NK-92 (cell line): ENCODE data around the gene AGFG1.

Experiments used
- DNase-seq: peaks from one replicate; lab custom pipeline; 2025; ENCODE audit not compliant: unreplicated experiment; lab: John Stamatoyannopoulos, UW

Gene AGFG1, protein sequence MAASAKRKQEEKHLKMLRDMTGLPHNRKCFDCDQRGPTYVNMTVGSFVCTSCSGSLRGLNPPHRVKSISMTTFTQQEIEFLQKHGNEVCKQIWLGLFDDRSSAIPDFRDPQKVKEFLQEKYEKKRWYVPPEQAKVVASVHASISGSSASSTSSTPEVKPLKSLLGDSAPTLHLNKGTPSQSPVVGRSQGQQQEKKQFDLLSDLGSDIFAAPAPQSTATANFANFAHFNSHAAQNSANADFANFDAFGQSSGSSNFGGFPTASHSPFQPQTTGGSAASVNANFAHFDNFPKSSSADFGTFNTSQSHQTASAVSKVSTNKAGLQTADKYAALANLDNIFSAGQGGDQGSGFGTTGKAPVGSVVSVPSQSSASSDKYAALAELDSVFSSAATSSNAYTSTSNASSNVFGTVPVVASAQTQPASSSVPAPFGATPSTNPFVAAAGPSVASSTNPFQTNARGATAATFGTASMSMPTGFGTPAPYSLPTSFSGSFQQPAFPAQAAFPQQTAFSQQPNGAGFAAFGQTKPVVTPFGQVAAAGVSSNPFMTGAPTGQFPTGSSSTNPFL

DNA sequence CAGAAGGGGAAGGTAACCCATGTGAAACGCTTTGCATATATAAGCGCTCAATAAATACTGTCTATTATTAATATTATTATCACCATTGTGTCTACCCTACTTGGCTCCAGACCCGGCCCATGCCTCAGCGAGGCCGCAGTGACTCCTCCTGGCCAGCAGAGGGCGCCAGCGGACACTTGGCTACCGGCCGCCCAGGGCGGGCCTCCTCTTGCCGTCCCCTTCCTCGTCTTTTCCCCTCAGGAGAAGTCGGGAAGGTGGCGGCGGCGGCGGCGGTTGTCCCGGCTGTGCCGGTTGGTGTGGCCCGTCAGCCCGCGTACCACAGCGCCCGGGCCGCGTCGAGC is at the start of gene AGFG1:
Gene AGFG1 (plus strand): TSS at position 233 of the 341 bp plus-strand sequence. CDS start 266 bp downstream, outside the sequence.
- no peak for DNase-seq

DNA sequence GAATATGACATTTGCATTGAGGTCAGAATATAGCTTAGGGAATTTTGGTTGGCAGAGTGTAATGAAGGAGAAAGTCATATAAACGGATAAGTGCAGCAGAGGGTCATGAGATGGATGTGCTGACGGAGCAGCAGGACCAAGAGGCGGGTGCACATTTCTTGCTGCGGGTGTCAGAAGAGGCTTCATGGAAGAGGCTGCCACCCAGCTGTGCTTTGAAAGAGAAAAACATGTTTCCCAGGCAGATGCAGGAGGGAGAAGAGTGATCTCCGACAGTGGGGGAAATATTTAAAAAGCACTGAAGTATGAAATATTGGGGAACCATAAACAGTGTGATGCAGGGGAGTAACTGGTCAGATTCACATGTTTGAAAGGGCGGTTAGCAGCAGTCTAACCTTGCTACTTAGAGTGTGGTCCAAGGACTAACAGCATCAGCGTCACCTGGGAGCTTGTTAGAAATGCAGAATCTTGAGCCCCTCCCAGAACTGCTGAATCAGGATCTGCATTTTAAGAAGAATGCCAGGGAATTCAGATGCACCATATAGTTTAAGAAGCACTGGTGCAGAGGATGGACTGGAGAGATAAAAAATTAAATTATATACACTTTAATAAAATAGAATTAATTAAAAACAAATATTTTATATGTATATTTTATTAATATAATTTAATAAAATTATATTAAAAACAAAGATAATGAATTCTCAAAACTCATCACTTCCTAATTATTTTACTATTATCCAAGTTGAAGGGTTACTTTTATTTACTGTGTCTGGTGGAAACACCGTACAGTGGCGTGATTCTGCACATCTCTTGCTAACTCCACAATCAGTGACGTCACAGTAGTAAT is 48.1 kb upstream of the AGFG1 start:
- DNase-seq: no peak

DNA sequence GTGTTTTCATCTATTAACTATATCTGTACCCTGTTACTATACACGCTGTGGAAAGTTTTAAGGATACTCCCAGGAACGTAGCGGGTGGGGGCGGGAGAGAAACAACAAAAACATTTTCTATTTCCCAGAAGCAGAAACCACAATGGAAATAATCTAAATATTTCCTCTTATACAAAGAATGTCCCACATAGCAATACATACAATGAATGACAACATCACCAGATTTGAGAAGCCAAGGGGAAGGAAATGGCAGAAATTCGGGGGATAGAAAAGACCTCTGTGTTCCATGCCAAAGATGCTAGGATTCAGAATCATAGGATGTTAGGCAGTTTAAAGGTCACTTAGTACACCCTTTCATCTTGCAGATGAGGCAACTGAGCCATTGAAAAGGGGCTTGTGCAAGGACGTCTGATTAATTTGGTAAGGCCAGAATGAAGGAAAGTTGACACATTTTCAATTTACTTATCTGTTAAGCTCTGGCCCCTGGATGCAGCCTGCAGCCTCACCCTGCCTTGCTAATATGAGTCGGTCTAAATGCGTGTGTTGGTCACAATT is 43.1 kb upstream of the AGFG1 start:
- DNase-seq: no peak

DNA sequence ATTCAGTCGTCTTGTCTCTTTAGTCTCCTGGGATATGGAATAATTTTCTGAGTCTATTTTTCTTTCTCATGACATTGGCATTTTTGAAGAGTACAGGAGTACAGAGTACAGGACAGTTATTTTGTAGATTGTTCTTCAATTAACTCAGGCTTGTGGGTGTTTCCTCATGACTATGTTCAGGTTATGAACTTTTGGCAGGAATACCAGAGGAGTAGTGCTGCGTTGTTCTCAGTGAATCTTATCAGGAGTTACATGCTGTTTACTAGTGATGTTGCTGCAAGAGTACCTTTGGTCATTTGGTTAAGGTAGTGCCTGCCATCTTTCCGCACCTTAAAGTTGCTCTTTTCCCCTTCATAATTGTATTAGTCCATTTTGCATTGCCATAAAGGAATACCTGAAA is 41.3 kb upstream of the AGFG1 start:
- DNase-seq: no peak

DNA sequence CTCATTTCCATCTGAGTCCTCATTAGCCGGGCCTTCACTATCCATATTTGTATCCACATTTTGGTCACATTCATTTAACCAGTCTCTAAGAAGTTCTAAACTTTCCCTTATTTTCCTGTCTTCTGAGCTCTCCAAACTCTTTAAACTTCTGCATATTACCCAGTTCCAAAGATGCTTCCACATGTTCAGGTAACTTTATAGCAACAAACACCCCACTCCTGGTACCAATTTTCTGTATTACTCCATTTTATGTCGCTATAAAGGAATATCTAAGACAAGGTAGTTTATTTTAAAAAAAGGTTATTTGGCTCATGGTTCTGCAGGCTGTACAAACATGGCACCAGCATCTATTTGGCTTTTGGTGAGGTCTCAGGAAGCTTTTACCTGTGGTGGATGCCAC is 38.8 kb upstream of the AGFG1 start:
- no peak for DNase-seq

DNA sequence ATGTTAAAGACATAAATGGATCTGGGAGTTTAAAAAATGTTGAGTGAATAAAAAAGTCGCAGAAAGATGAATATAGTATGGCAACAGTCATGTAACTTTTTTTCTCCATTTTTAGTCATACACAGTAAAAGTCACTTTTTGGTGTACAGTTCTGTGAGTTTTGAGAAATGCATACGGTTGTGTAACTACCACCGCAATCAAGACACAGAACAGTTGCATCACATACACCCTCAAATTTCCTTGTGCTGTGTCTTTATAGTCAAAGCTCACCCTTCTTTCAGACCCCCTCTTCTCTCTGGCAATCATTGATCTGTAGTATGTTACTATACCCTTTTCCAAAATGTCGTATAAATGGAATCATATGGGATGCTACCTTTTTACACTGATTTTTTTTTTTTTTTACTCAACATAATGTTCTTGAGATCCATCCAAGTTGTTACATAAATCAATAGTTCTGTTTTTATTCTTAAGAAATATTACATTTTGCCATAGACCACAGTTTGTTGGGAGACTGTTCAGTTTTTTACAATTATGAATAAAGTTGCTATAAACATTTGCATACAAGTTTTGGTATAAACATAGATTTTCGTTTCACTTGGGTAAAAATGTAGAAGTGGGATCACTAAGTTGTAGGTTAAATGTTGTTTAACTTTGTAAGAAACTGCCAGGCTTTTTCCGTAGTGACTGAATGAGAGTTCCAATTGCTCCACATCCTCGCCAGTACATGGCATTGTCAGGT is 35.4 kb upstream of the AGFG1 start:
- no peak for DNase-seq

DNA sequence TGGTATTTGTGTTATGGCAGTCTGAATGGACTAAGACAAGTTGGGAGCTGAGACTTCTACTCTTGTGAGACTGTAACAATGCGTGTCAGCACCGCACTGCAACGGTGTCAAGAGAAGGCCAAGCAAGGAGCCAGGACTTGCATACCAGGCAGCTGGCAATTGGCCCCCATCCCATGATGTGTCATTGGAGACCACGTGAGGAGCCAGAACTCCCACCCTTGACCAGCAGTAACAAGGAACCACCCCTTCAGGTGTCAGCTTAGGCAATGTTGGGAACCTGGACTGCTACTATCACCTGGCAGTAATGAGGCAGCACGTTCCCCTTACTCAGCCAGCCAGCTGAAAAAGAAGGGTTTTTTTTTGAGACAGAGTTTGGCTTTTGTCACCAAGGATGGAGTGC is 32.7 kb upstream of the AGFG1 start:
- DNase-seq: no peak

DNA sequence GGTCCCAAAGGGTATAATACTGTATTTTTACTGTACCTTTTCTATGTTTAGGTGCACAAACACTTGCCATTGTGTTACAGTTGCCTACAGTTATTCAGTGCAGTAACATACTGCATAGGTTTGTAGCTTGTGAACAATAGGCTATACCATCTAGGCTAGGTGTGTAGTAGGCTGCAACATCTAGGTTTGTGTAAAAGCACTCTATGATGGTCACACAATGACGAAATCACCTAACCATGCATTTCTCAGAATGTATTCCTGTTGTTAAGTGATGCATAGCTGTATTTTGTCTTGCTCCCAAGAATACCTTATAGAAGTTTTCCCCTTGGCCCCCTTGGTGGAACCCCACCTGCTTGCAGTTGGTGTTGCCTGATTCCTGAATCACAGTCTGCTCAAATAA is 29.3 kb upstream of the AGFG1 start:
- no peak for DNase-seq

DNA sequence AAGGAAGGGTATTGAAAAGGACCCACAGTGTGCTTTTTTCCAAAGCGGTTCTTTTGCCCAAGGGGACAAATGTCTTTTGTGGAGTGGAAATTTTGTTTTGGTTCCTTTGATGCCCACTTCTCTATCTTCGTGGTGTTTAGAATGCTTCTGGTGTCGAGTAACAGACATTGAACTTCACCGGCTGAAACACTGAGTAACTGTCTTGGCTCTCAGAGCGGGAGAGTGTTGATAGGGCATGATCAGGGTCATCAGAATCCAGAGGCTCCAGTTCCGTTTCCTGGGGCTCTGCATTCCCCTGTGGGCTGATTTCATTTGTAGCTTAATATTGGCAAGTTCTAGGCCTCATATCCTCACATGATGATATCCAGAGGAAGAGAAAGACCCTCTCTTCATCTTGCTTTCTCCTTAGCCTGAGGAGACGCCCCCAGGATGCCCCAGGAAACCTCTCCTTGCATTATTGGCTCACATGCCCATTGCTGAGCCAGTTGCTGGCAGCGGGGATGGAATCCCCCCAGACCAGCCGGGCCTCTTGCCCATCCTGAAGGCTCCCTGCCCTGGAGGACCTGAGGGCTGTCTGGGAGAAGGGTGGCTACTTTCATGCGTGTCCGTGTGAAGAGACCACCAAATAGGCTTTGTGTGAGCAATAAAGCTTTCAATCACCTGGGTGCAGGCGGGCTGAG is 27.9 kb upstream of the AGFG1 start:
- DNase-seq: no peak

DNA sequence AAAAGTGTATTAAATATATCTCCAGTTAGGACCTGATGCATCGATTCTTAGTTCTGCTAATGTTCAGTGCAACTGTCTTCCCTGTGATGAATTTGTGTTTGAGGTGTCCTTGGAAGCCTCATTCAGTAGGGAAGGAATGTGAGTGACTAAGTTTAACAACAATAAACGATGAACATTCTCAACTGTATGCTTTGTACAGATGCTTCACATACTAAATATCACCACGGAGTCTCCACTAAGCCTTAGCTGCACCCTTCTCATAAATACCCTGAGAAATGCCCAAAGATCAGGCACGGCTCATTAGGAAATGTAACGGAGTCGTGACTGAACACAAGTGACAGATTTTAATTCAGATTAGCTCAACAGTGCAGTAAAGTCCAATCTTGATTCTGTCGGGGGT is 24.4 kb upstream of the AGFG1 start:
- no peak for DNase-seq

DNA sequence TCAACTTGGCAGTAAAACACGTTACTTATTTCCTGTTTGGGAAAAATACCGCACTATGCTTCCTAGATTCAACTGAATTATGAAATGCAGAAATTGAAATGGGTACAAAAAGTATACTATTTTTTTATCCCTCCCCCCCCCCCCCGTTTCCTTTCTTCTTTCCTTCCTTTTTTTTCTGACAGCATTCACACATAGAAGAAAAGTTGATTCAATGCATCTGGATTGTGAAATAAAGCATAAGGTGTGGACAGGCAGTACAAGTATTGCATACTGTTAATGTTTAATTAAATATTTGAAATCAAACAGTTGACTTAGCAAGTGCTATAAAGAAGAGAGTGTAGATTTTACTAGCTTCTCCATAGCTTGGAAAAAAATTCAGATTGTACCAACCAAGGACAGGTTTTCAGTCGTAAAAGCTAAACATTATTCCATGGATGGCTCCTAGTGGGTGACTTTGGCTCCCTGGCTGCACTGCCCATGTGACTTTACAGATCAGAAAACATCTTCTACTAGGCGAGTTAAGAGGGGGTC is 21.6 kb upstream of the AGFG1 start:
- DNase-seq: no peak

DNA sequence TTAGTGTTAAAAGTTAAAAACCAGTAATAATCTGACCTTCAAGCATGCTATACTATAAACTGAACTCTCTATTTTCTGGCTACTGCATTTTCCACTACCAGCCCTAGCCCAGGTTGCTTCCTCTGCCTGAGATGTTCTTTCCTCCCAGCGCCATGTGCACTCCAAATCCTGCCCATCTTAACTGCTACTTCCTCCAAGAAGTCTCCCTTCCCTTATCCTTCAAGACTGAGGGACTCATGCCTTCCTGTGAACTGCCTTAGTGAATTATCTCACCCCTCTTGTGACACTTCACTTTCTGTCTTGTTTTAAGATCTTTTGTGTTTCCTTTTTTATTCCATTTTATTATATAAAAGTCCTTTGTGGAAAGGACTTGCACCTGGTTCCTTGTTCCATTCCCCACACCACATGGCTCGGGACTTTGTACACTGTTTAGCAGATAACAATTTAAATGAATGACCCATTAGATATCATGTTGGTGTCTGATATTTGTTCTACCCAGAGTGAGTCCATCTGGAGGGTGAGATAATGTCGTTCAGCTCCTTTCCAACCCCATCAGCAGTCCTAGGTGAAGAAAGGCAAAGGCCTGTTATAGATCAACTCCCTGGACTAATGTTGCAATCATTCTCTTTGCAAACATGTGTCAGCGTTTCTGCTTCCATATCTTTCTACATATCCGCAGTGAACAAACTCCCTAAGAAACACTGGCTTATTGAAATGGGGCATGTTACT is 20.9 kb upstream of the AGFG1 start:
- DNase-seq: no peak

DNA sequence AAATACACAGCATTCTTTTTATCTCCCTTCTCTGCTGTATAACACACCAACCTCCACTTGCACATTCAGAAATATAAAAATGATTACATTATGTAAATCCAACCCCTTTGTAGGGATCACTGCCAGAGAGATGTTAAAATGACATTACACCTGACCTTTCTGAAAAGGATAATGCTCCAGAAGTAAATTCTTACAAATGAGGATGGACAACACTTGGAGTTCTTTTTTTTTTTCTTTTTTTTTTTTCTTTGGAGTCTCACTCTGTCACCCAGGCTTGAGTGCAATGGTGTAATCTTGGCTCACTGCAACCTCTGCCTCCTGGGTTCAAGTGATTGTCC is 20.3 kb upstream of the AGFG1 start:
- DNase-seq: no peak

DNA sequence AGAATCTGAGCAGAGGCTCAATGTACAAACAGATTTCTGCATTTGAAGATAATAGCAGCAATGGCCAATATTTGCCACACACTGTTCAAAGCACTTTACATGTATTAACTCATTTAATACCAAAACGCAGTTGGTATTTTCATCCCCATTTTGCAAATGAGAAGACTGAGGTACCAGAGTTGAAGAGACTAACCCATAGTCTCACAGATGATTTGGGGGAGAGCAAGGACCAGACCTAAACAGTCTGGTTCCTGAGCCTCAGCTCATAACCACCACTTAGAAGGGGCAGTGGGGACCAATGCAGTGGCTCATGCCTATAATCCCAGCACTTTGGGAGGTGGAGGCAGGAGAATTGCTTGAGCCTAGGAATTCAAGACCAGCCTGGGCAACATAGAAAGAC is 18.1 kb upstream of the AGFG1 start:
- DNase-seq: no peak

DNA sequence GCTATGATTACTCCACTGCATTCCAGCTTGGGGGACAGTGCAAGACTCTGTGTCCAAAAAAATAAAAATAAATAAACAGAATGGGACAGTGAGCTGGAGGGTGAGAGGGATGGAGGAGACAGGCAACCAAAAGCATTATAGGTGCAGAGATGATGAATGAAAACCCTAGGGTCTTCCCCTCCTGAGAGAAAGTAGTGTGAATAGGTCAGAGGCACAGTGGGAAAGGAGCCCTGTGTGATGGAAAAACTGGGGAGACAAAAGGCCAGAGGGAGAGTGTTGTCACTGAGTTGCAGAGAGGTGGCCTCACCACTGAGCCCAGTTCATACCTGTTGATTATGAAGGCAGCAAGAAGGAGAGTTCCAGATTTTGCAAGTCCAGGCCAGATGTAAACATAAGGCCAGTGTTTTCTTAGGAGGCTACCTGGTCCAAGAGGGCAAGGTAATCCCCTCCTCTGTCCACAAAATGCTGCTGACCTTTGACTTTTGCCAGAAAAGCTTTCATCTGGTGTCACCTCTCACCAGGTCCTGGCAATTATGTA is 17.6 kb upstream of the AGFG1 start:
- DNase-seq: no peak

DNA sequence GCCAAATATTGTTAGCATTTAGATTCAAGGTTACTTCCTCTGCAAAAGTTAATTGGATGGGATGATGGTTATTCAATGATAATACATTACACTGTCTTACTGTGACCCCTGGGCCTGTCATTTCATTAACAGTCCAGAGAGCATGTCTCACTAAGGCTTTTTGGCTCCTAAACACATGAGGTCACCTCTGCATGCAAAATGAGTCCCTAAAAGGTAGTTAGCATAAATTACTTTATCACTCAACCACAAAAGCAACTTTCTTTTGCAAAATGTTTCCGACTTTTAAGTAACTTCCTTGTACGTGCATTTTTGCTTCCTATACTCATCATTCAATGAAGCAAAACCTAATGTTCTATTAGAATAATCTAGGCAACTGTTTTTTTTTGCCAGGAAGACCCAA is 16.8 kb upstream of the AGFG1 start:
- no peak for DNase-seq

DNA sequence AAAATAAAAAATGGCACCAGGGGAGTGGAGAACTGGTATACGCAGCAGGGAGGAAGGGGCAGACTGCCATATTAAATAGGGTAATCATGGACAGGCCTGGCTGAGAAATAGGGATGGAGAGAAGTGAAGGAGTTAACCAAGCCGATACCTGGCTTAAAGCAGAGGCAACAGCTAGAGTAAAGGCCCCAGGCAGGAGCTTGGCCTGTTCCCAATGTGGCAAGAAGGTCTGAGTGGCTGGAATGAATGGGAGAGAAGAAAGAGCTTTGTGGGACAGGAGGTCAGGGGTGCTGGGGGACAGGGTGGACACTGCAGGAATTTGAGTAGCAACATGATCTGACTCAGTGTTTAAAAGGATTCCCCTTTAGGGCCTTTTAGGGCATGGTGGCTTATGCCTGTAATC is 15.9 kb upstream of the AGFG1 start:
- DNase-seq: no peak

DNA sequence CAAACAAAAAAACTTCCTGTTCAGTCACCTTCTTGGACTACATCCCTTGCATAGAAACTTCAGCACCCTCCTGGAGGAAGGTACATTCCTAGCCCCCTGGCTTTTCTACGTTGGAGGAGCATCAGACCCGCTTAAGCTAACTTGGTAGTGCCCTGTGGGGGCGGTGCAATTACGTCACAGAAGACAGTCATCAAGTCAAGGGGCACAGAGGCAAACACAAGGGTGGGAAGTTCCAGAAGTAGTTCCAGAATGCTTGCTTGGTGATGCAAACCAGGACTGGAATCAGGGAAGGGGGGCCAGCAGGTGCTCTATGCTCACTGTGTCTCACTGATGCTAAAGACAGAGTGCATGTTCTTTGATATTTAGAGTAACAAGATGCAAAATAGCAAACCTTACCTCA is 15.2 kb upstream of the AGFG1 start:
- no peak for DNase-seq

DNA sequence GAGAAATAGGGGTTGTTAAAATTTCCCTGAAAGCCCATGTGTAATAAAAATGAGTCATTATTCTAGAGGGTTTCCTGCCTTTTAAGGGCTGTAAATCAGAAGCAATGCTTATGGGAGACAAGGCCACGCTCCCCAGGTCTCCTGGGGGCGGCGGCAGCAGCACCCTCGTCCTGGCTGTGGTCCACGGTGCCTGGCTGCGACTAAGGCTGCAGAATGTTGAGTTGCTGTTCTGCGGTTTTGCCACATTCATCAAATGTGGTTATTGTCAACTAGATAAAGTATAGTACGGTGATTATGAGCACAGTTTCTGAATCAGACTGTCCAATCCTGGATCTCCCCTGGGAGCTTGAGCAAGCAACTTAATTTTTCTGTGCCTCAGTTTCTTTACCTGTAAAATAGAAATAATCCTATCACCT is 11.9 kb upstream of the AGFG1 start:
- DNase-seq: no peak

DNA sequence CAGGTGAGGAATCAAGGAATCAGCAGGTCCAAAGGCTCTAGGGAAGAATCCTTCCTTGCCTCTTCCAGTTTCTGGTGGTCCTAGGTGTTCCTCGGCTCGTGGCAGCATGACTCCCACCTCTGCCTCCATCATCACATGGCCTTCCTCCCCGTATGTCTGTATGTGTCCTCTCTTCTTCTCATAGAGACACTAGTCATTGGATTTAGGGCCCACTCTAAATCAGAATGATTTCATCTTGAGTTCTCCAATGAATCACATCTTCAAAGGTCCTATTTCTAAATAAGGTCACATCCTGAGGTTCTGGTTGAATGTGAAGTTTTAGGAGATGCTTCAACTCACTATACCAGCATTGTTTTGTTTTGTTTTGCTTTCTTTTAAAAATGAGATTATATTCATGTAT is 11.1 kb upstream of the AGFG1 start:
- DNase-seq: no peak
